ENCODE measurements around the gene CLCN7. TPM values are rescaled to one million over a fixed set of nuclear protein-coding genes. Genes with fewer than 3 reads are reported as not detected.
"Not testable (repeated sequence)": the region's sequence is repeated elsewhere in the genome, so short reads cannot be mapped to it uniquely, and the experiment has no call there.

Gene CLCN7
- total RNA-seq, 1 donor from 2014 or later, result 116 TPM

- no peaks in the 10 kb centered on the region for H3K36me3 ChIP-seq (ENCODE audit: control insufficient read depth, insufficient read depth, low read length)
- H3K4me3 ChIP-seq (ENCODE audit: low read depth, low read length), result no peak overlapping the region
- TF ChIP-seq CTCF (IDR thresholded peaks at IDR 0.05; ENCODE audit: insufficient read depth, low read length, poor library complexity, severe bottlenecking), result no peak
- peaks cover 2% of the 10 kb centered on the region for H3K27me3 ChIP-seq (ENCODE audit: control insufficient read depth, insufficient read depth, low read length)
- DNase-seq (ENCODE audit: low read depth), result no peak
Observed at GRCh38 chr16:1442697-1443096, 32.1 kb downstream of the CLCN7 start.

- H3K36me3 ChIP-seq (ENCODE audit: control insufficient read depth, insufficient read depth, low read length), result no peaks in the 10 kb centered on the region
- no peak overlapping the region for H3K4me3 ChIP-seq (ENCODE audit: low read depth, low read length)
- H3K27me3 ChIP-seq (ENCODE audit: control insufficient read depth, insufficient read depth, low read length), result peaks cover 2% of the 10 kb centered on the region
- TF ChIP-seq CTCF (IDR thresholded peaks at IDR 0.05; ENCODE audit: insufficient read depth, low read length, poor library complexity, severe bottlenecking), result no peak
- no peak for DNase-seq (ENCODE audit: low read depth)
Observed at GRCh38 chr16:1441391-1441829, 33.4 kb downstream of the CLCN7 start.

- not testable (repeated sequence) for H3K36me3 ChIP-seq (ENCODE audit: control insufficient read depth, insufficient read depth, low read length); H3K27me3 ChIP-seq (ENCODE audit: control insufficient read depth, insufficient read depth, low read length); DNase-seq (ENCODE audit: low read depth); H3K4me3 ChIP-seq (ENCODE audit: low read depth, low read length)
Observed at GRCh38 chr16:1439699-1440074, 35.1 kb downstream of the CLCN7 start.

GRCh38 chr16:1439058-1439698 is 35.6 kb downstream of the CLCN7 start:
- DNase-seq (ENCODE audit: low read depth), result no peak
- TF ChIP-seq CTCF (IDR thresholded peaks at IDR 0.05; ENCODE audit: insufficient read depth, low read length, poor library complexity, severe bottlenecking), result no peak
- H3K4me3 ChIP-seq (ENCODE audit: low read depth, low read length), result no peak overlapping the region
- H3K36me3 ChIP-seq (ENCODE audit: control insufficient read depth, insufficient read depth, low read length), result no peaks in the 10 kb centered on the region
- peaks cover 2% of the 10 kb centered on the region for H3K27me3 ChIP-seq (ENCODE audit: control insufficient read depth, insufficient read depth, low read length)

GRCh38 chr16:1438229-1439057 is 36.4 kb downstream of the CLCN7 start:
- no peak overlapping the region for H3K4me3 ChIP-seq (ENCODE audit: low read depth, low read length)
- H3K36me3 ChIP-seq (ENCODE audit: control insufficient read depth, insufficient read depth, low read length), result no peaks in the 10 kb centered on the region
- H3K27me3 ChIP-seq (ENCODE audit: control insufficient read depth, insufficient read depth, low read length), result peaks cover 9% of the 10 kb centered on the region
- no peak for TF ChIP-seq CTCF (IDR thresholded peaks at IDR 0.05; ENCODE audit: insufficient read depth, low read length, poor library complexity, severe bottlenecking)
- no peak for DNase-seq (ENCODE audit: low read depth)

- Histone ChIP-seq H3K4me3 (ENCODE audit: low read depth, low read length) (no peak overlapping the region), H3K36me3 (ENCODE audit: control insufficient read depth, insufficient read depth, low read length) (no peaks in the 10 kb centered on the region), H3K27me3 (ENCODE audit: control insufficient read depth, insufficient read depth, low read length) (peaks cover 17% of the 10 kb centered on the region)
- DNase-seq (ENCODE audit: low read depth), result no peak
- no peak for TF ChIP-seq CTCF (IDR thresholded peaks at IDR 0.05; ENCODE audit: insufficient read depth, low read length, poor library complexity, severe bottlenecking)
Observed at GRCh38 chr16:1437606-1438005, 37.2 kb downstream of the CLCN7 start.

Data from kidney epithelial cell (primary cell).